GM21423 (cell line): ENCODE data around the gene GJC2.

Source experiments
- ATAC-seq: cut with Tn5 transposase; IDR thresholded peaks from one replicate; pipeline ENCODE4 v1.9.1; 2021; ENCODE audit warnings: mild to moderate bottlenecking, moderate library complexity; ENCODE audit not compliant: unreplicated experiment

The GJC2 gene

GRCh38 chr1:228144193-228144992 lies 5.3 kb upstream of the GJC2 start:
- ATAC-seq = no peak

GRCh38 chr1:228144993-228145343 lies 4.8 kb upstream of the GJC2 start:
- no peak for ATAC-seq

GRCh38 chr1:228145463-228146416 lies 4.0 kb upstream of the GJC2 start:
- no peak for ATAC-seq

- no peak for ATAC-seq
Observed at GRCh38 chr1:228146417-228147150, 3.1 kb upstream of the GJC2 start.

- no peak for ATAC-seq
Observed at GRCh38 chr1:228147151-228147693, 2.5 kb upstream of the GJC2 start.

GRCh38 chr1:228147768-228148167 lies 2.0 kb upstream of the GJC2 start:
- ATAC-seq = no peak

- ATAC-seq = no peak
Observed at GRCh38 chr1:228148196-228148861, 1.4 kb upstream of the GJC2 start.

- ATAC-seq = no peak
Observed at GRCh38 chr1:228148935-228149405, 760 bp upstream of the GJC2 start.

- ATAC-seq = no peak
Observed at GRCh38 chr1:228150120-228150460, 360 bp downstream of the GJC2 start.

GRCh38 chr1:228150461-228151179 lies 890 bp downstream of the GJC2 start:
- no peak for ATAC-seq

- no peak for ATAC-seq
Observed at GRCh38 chr1:228151180-228151925, 1.6 kb downstream of the GJC2 start.

GRCh38 chr1:228152097-228152917 lies 2.6 kb downstream of the GJC2 start:
- no peak for ATAC-seq

- ATAC-seq = no peak
Observed at GRCh38 chr1:228152918-228153258, 3.2 kb downstream of the GJC2 start.

- no peak for ATAC-seq
Observed at GRCh38 chr1:228154021-228154669, 4.4 kb downstream of the GJC2 start.

GRCh38 chr1:228154670-228155571 lies 5.2 kb downstream of the GJC2 start:
- no peak for ATAC-seq

GRCh38 chr1:228155596-228156514 lies 6.1 kb downstream of the GJC2 start:
- ATAC-seq = no peak
